ENCODE results near the gene TXN2. TPM values are rescaled to one million over a fixed set of nuclear protein-coding genes. Genes with fewer than 3 reads are reported as not detected.

The TXN2 gene
- total RNA-seq, 2 experiments from 2014 or later = 96.5 to 101 TPM

DNA sequence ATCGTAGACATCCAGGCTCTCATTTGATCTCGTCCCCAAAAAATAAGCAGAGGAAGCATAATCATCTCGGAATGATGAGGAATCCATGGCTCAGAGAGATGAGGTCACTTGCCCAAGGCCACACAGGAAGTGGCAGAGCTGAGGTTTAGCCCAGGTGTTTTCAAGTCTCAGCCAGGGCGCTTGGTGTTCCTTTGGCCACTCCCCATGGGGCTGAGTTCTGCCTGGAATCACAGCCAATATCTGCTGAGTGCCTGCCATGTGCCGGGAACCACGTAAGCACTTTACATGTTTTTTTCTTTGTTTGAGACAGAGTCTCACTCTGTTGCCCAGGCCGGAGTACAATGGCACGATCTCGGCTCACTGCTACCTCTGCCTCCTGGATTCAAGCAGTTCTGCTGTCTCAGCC is 64.2 kb downstream of the TXN2 start:
- Mint-ChIP-seq H3K36me3 (ENCODE audit: low read depth) (no peaks in the 10 kb centered on the region), H3K27ac (no peak overlapping the region), H3K9me3 (no peaks in the 10 kb centered on the region), H3K27me3 (no peaks in the 10 kb centered on the region), H3K4me3 (no peak overlapping the region), H3K4me1 (ENCODE audit: low read depth) (peaks cover 13% of the 10 kb centered on the region)
- DNase-seq (no peak), ATAC-seq (no peak)
- TF ChIP-seq CTCF (IDR thresholded peaks at IDR 0.05) = no peak
- ChIA-PET CTCF (interaction anchor here (1.1 kb wide), 1 partner anchor 19 kb away, joined by 4 read pairs; no protein-coding TSS in a partner anchor), POLR2A (no interaction called here)
- intact Hi-C loops (cut with micrococcal nuclease) = no loop called here

Other genes starting within 250 kb of the TXN2 start
- 10 to 100 TPM; 45.4 to 49.7 TPM for gene APOL2, start 242.1 kb downstream of the TXN2 start, total RNA-seq
- gene APOL1, start 228.5 kb downstream of the TXN2 start, total RNA-seq = 10 to 100 TPM; 13.8 to 17.1 TPM
- gene MYH9, start 93.7 kb downstream of the TXN2 start, total RNA-seq = 100 to 1,000 TPM; 624 to 679 TPM
- gene FOXRED2, start 25.4 kb upstream of the TXN2 start, total RNA-seq = 10 to 100 TPM; 16.7 to 17.5 TPM
- 100 to 1,000 TPM; 389 to 392 TPM for gene EIF3D, start 47.5 kb upstream of the TXN2 start, total RNA-seq
- gene CACNG2, start 222.1 kb upstream of the TXN2 start, total RNA-seq = not detected

Data from activated CD8-positive, alpha-beta T cell treated with anti-CD3 and anti-CD28 coated beads for 36 hours (primary cell).